ENCODE measurements around the gene ZNF335.

Gene ZNF335

GRCh38 chr20:45972500-45973183 is 639 bp upstream of the ZNF335 start:
- Histone ChIP-seq H3K36me3 (ENCODE audit: control insufficient read depth, insufficient read depth, low read length) (no peaks in the 10 kb centered on the region), H3K4me3 (ENCODE audit: insufficient read depth, low read depth, low read length) (peak overlapping the region; percentile 93), H3K27ac (ENCODE audit: insufficient read depth, low read depth, low read length, poor library complexity, severe bottlenecking) (peak overlapping the region; percentile 100), H3K9me3 (ENCODE audit: control insufficient read depth, low read length) (no peaks in the 10 kb centered on the region), H3K4me1 (ENCODE audit: control insufficient read depth, insufficient read depth, low read length) (no peaks in the 10 kb centered on the region), H3K27me3 (ENCODE audit: control insufficient read depth, insufficient read depth, low read length, poor library complexity, severe bottlenecking) (no peaks in the 10 kb centered on the region)
- WGBS, 2 experiments: 43 to 46% methylated on average over 27 to 29 of the region's 29 CpGs

GRCh38 chr20:45971425-45971674 is 653 bp downstream of the ZNF335 start:
- H3K36me3 ChIP-seq (ENCODE audit: control insufficient read depth, insufficient read depth, low read length): peaks cover 7% of the 10 kb centered on the region
- WGBS, 2 experiments: 25% methylated on average over 14 of the region's 14 CpGs
- no peaks in the 10 kb centered on the region for H3K27me3 ChIP-seq (ENCODE audit: control insufficient read depth, insufficient read depth, low read length, poor library complexity, severe bottlenecking)
- no peaks in the 10 kb centered on the region for H3K9me3 ChIP-seq (ENCODE audit: control insufficient read depth, low read length)
- no peaks in the 10 kb centered on the region for H3K4me1 ChIP-seq (ENCODE audit: control insufficient read depth, insufficient read depth, low read length)
- H3K27ac ChIP-seq (ENCODE audit: insufficient read depth, low read depth, low read length, poor library complexity, severe bottlenecking): peak overlapping the region; percentile 100
- peak overlapping the region; percentile 93 for H3K4me3 ChIP-seq (ENCODE audit: insufficient read depth, low read depth, low read length)

GRCh38 chr20:45970646-45971424 is 1.2 kb downstream of the ZNF335 start:
- Histone ChIP-seq H3K27ac (ENCODE audit: insufficient read depth, low read depth, low read length, poor library complexity, severe bottlenecking) (no peak overlapping the region), H3K4me1 (ENCODE audit: control insufficient read depth, insufficient read depth, low read length) (no peaks in the 10 kb centered on the region), H3K36me3 (ENCODE audit: control insufficient read depth, insufficient read depth, low read length) (peaks cover 7% of the 10 kb centered on the region), H3K9me3 (ENCODE audit: control insufficient read depth, low read length) (no peaks in the 10 kb centered on the region), H3K4me3 (ENCODE audit: insufficient read depth, low read depth, low read length) (peak overlapping the region; percentile 93), H3K27me3 (ENCODE audit: control insufficient read depth, insufficient read depth, low read length, poor library complexity, severe bottlenecking) (no peaks in the 10 kb centered on the region)
- 69 to 70% methylated on average over 34 of the region's 34 CpGs for WGBS, 2 experiments

DNA sequence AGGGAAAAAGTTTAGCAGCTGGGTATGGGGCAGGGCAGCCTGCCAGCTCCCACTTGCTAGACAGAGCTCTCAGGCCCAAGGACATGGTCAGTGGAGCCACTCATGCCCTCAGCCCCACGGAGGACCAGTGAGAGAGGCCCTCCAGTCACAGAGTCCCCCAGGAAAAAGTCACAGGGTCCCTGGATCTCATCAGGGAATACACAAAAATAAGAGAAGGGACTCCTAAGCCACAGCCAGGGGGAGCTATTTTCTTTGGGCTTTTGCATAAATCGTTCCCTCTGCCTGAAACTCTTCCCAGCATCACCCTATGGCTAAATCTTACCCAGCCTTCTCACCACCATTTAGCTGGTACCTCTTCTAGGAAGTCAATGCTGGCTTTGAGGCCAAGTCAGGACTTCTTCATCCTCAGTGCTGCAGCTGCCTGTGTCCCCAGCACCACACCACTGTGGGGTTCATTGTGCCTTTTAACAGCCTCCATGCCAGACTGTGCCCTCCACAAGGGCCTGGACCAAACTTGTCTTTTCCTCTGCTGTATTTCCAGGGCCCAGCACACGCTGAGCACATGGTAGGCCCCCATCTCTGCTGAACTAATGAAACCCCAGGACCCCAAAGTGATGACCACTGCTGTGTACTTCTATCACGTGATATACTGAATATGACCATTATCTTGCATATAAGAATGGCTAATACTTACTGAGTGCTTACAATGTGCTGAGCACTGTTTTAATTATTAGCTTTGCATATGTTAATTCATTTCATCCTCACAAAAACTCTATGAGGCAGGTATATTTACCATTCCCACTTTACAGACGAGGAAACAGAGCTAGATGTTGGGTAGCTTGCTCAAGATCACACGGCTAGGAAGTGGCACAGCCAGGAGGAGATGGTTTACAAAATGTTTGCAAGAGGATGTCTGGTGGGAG is 2.0 kb downstream of the ZNF335 start:
- no peak overlapping the region for H3K4me3 ChIP-seq (ENCODE audit: insufficient read depth, low read depth, low read length)
- peaks cover 12% of the 10 kb centered on the region for H3K36me3 ChIP-seq (ENCODE audit: control insufficient read depth, insufficient read depth, low read length)
- WGBS, 2 experiments: 74 to 75% methylated on average over 6 of the region's 6 CpGs
- H3K9me3 ChIP-seq (ENCODE audit: control insufficient read depth, low read length): no peaks in the 10 kb centered on the region
- no peaks in the 10 kb centered on the region for H3K27me3 ChIP-seq (ENCODE audit: control insufficient read depth, insufficient read depth, low read length, poor library complexity, severe bottlenecking)
- H3K27ac ChIP-seq (ENCODE audit: insufficient read depth, low read depth, low read length, poor library complexity, severe bottlenecking): no peak overlapping the region
- no peaks in the 10 kb centered on the region for H3K4me1 ChIP-seq (ENCODE audit: control insufficient read depth, insufficient read depth, low read length)

- H3K9me3 ChIP-seq (ENCODE audit: control insufficient read depth, low read length): no peaks in the 10 kb centered on the region
- H3K4me3 ChIP-seq (ENCODE audit: insufficient read depth, low read depth, low read length): no peak overlapping the region
- no peak overlapping the region for H3K27ac ChIP-seq (ENCODE audit: insufficient read depth, low read depth, low read length, poor library complexity, severe bottlenecking)
- H3K4me1 ChIP-seq (ENCODE audit: control insufficient read depth, insufficient read depth, low read length): no peaks in the 10 kb centered on the region
- peaks cover 14% of the 10 kb centered on the region for H3K36me3 ChIP-seq (ENCODE audit: control insufficient read depth, insufficient read depth, low read length)
- H3K27me3 ChIP-seq (ENCODE audit: control insufficient read depth, insufficient read depth, low read length, poor library complexity, severe bottlenecking): no peaks in the 10 kb centered on the region
- 93 to 94% methylated on average over 14 of the region's 14 CpGs for WGBS, 2 experiments
These were observed 2.9 kb downstream of the ZNF335 start for GRCh38 chr20:45968801-45969711.

- no peak overlapping the region for H3K27ac ChIP-seq (ENCODE audit: insufficient read depth, low read depth, low read length, poor library complexity, severe bottlenecking)
- peaks cover 22% of the 10 kb centered on the region for H3K36me3 ChIP-seq (ENCODE audit: control insufficient read depth, insufficient read depth, low read length)
- WGBS, 2 experiments: 93 to 96% methylated on average over 10 of the region's 10 CpGs
These were observed 3.8 kb downstream of the ZNF335 start for GRCh38 chr20:45968081-45968671.

GRCh38 chr20:45967551-45968080 is 4.4 kb downstream of the ZNF335 start:
- Histone ChIP-seq H3K36me3 (ENCODE audit: control insufficient read depth, insufficient read depth, low read length) (peaks cover 22% of the 10 kb centered on the region), H3K27me3 (ENCODE audit: control insufficient read depth, insufficient read depth, low read length, poor library complexity, severe bottlenecking) (no peaks in the 10 kb centered on the region), H3K4me3 (ENCODE audit: insufficient read depth, low read depth, low read length) (no peak overlapping the region), H3K9me3 (ENCODE audit: control insufficient read depth, low read length) (no peaks in the 10 kb centered on the region), H3K4me1 (ENCODE audit: control insufficient read depth, insufficient read depth, low read length) (no peaks in the 10 kb centered on the region), H3K27ac (ENCODE audit: insufficient read depth, low read depth, low read length, poor library complexity, severe bottlenecking) (no peak overlapping the region)
- 98% methylated on average over 13 of the region's 13 CpGs for WGBS, 2 experiments

More at GRCh38 chr20:45968081-45968671, 3.8 kb downstream of the ZNF335 start:
- H3K4me1 ChIP-seq (ENCODE audit: control insufficient read depth, insufficient read depth, low read length): no peaks in the 10 kb centered on the region
- H3K9me3 ChIP-seq (ENCODE audit: control insufficient read depth, low read length): no peaks in the 10 kb centered on the region
- no peaks in the 10 kb centered on the region for H3K27me3 ChIP-seq (ENCODE audit: control insufficient read depth, insufficient read depth, low read length, poor library complexity, severe bottlenecking)
- no peak overlapping the region for H3K4me3 ChIP-seq (ENCODE audit: insufficient read depth, low read depth, low read length)

- Histone ChIP-seq H3K36me3 (ENCODE audit: control insufficient read depth, insufficient read depth, low read length) (peaks cover 22% of the 10 kb centered on the region), H3K27me3 (ENCODE audit: control insufficient read depth, insufficient read depth, low read length, poor library complexity, severe bottlenecking) (no peaks in the 10 kb centered on the region)
- 93 to 96% methylated on average over 18 of the region's 18 CpGs for WGBS, 2 experiments
These were observed 6.6 kb downstream of the ZNF335 start for GRCh38 chr20:45965169-45966002.

More at GRCh38 chr20:45965169-45966002, 6.6 kb downstream of the ZNF335 start:
- H3K27ac ChIP-seq (ENCODE audit: insufficient read depth, low read depth, low read length, poor library complexity, severe bottlenecking): no peak overlapping the region
- H3K4me1 ChIP-seq (ENCODE audit: control insufficient read depth, insufficient read depth, low read length): no peaks in the 10 kb centered on the region
- H3K4me3 ChIP-seq (ENCODE audit: insufficient read depth, low read depth, low read length): no peak overlapping the region
- no peaks in the 10 kb centered on the region for H3K9me3 ChIP-seq (ENCODE audit: control insufficient read depth, low read length)

Measured in ectodermal cell (in vitro differentiated cells).